Activated CD4-positive, alpha-beta T cell treated with anti-CD3 and anti-CD28 coated beads, Interleukin-2, Interleukin-4, amounts not matched to agents 100 ng/mL and 50 ng/mL, durations not matched to agents 16 hours and 8 hours (primary cell): Measurements from ENCODE around the gene DICER1.

Experiments used
- DNase-seq: peaks from one replicate; pipeline ENCODE4 v3.0.0-alpha.2; 2020; ENCODE audit warnings: low spot score

DICER1 gene

GRCh38 chr14:95088665-95089064 is 68.7 kb downstream of the DICER1 start:
- no peak for DNase-seq

- no peak for DNase-seq
Observed at GRCh38 chr14:95087619-95088018, 69.7 kb downstream of the DICER1 start.

GRCh38 chr14:95085321-95085720 is 72.0 kb downstream of the DICER1 start:
- DNase-seq, result no peak

- no peak for DNase-seq
Observed at GRCh38 chr14:95078867-95079266, 78.5 kb downstream of the DICER1 start.

GRCh38 chr14:95077345-95077744 is 80.0 kb downstream of the DICER1 start:
- DNase-seq, result no peak

GRCh38 chr14:95075789-95076188 is 81.5 kb downstream of the DICER1 start:
- no peak for DNase-seq

- DNase-seq, result no peak
Observed at GRCh38 chr14:95073947-95074346, 83.4 kb downstream of the DICER1 start.

GRCh38 chr14:95072310-95072905 is 84.9 kb downstream of the DICER1 start:
- no peak for DNase-seq

- no peak for DNase-seq
Observed at GRCh38 chr14:95071649-95072280, 85.6 kb downstream of the DICER1 start.

- no peak for DNase-seq
Observed at GRCh38 chr14:95070748-95071435, 86.4 kb downstream of the DICER1 start.

GRCh38 chr14:95069547-95069946 is 87.8 kb downstream of the DICER1 start:
- no peak for DNase-seq

- no peak for DNase-seq
Observed at GRCh38 chr14:95069018-95069417, 88.3 kb downstream of the DICER1 start.

GRCh38 chr14:95068521-95068920 is 88.8 kb downstream of the DICER1 start:
- no peak for DNase-seq

- DNase-seq, result no peak
Observed at GRCh38 chr14:95068080-95068479, 89.2 kb downstream of the DICER1 start.

GRCh38 chr14:95067526-95067925 is 89.8 kb downstream of the DICER1 start:
- DNase-seq, result no peak

- no peak for DNase-seq
Observed at GRCh38 chr14:95066427-95066986, 90.8 kb downstream of the DICER1 start.

- DNase-seq, result no peak
Observed at GRCh38 chr14:95065411-95065810, 91.9 kb downstream of the DICER1 start.

GRCh38 chr14:95064734-95065133 is 92.6 kb downstream of the DICER1 start:
- DNase-seq, result no peak

- DNase-seq, result no peak
Observed at GRCh38 chr14:95064256-95064655, 93.1 kb downstream of the DICER1 start.

- DNase-seq, result no peak
Observed at GRCh38 chr14:95063391-95063790, 93.9 kb downstream of the DICER1 start.

- DNase-seq, result no peak
Observed at GRCh38 chr14:95062946-95063345, 94.4 kb downstream of the DICER1 start.

- DNase-seq, result no peak
Observed at GRCh38 chr14:95062220-95062619, 95.1 kb downstream of the DICER1 start.
